ENCODE measurements around the gene FCRL1.

- TF ChIP-seq ARNTL (CRISPR knock-in tag; IDR thresholded peaks at IDR 0.05; ENCODE audit: borderline replicate concordance, low read depth) (no peak), ISL1 (CRISPR knock-in tag; IDR thresholded peaks at IDR 0.05) (no peak), ESRRG (CRISPR knock-in tag; IDR thresholded peaks at IDR 0.05) (no peak), PPARA (CRISPR knock-in tag; IDR thresholded peaks at IDR 0.05; ENCODE audit: borderline replicate concordance) (no peak), CREB5 (CRISPR knock-in tag; IDR thresholded peaks at IDR 0.05; ENCODE audit: low read depth) (no peak), PATZ1 (CRISPR knock-in tag; IDR thresholded peaks at IDR 0.05; ENCODE audit: borderline replicate concordance) (no peak), ZNF565 (CRISPR knock-in tag; conservative IDR thresholded peaks at IDR 0.05; ENCODE audit: low read depth) (no peak), RARB (CRISPR knock-in tag; IDR thresholded peaks at IDR 0.05) (no peak), ZFP3 (CRISPR knock-in tag; IDR thresholded peaks at IDR 0.05) (no peak), OSR1 (CRISPR knock-in tag; IDR thresholded peaks at IDR 0.05) (no peak), ZFP30 (CRISPR knock-in tag; IDR thresholded peaks at IDR 0.05) (no peak)
- TF ChIP-seq, protein P1, sequence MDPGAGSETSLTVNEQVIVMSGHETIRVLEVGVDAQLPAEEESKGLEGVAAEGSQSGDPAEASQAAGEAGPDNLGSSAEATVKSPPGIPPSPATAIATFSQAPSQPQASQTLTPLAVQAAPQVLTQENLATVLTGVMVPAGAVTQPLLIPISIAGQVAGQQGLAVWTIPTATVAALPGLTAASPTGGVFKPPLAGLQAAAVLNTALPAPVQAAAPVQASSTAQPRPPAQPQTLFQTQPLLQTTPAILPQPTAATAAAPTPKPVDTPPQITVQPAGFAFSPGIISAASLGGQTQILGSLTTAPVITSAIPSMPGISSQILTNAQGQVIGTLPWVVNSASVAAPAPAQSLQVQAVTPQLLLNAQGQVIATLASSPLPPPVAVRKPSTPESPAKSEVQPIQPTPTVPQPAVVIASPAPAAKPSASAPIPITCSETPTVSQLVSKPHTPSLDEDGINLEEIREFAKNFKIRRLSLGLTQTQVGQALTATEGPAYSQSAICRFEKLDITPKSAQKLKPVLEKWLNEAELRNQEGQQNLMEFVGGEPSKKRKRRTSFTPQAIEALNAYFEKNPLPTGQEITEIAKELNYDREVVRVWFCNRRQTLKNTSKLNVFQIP (CRISPR knock-in tag; IDR thresholded peaks at IDR 0.05; ENCODE audit: borderline replicate concordance, low read depth): no peak
Measured at GRCh38 chr1:157831968-157832626, 12.2 kb upstream of the FCRL1 start.

All from SK-N-SH treated with all-trans-retinoic acid at 6 μM for 48 hours (cell line).